AG04450 (cell line): ENCODE measurements around the gene XYLB. TPM values are rescaled to one million over a fixed set of nuclear protein-coding genes. Genes with fewer than 3 reads are reported as not detected.

Experiments used
- CTCF ChIA-PET: fragments of 300-600, 350-600 bp; formaldehyde crosslinking; extraction: SDS; loops from one replicate; lab custom pipeline; 2022; ENCODE audit warnings: antibody characterized with exemption, inconsistent platforms; lab: Charles Lee
- POLR2A ChIA-PET: fragments of 350-600 bp; formaldehyde crosslinking; extraction: SDS; loops from one replicate; lab custom pipeline; 2021; ENCODE audit warnings: antibody characterized with exemption, inconsistent platforms; lab: Yijun Ruan, JAX
- DNase-seq: peaks from one replicate; pipeline ENCODE4 v3.0.0-alpha.2; 2011; ENCODE audit warnings: low read depth, low spot score
- H3K27ac ChIP-seq: one replicate; pipeline ENCODE4 v1.5.1; 2012; ENCODE audit warnings: low read depth, low read length, control low read depth
- H3K27me3 ChIP-seq: one replicate; pipeline ENCODE4 v1.6.0; 2012; ENCODE audit warnings: low read length; ENCODE audit not compliant: control insufficient read depth, insufficient read depth
- H3K4me3 ChIP-seq: 2 replicates; pipeline ENCODE4 v1.5.1; 2011; ENCODE audit warnings: mild to moderate bottlenecking, low read depth, low read length, control low read depth
- H3K9me3 ChIP-seq: 2 replicates; pipeline ENCODE4 v1.5.1; 2012; ENCODE audit warnings: low read length; ENCODE audit not compliant: control insufficient read depth, insufficient read depth
- CTCF ChIP-seq: IDR thresholded peaks from 2 replicates; pipeline ENCODE4 v1.5.1; 2011; ENCODE audit warnings: low read depth, low read length, control low read depth, inconsistent platforms
- polyA plus RNA-seq: library from polyadenylated mRNA; depleted of rRNA; stranded (reverse); fragments of >200 nt; gene quantifications from 2 replicates; pipeline ENCODE4 v1.2.3, GENCODE V29; 2011

The XYLB gene
- polyA plus RNA-seq, 1 experiment = 4.0 TPM

- no peak for DNase-seq
- TF ChIP-seq CTCF = no peak
- no peak overlapping the region for H3K27ac ChIP-seq
- ChIA-PET CTCF (no interaction called here), POLR2A (no interaction called here)
- peaks cover 3% of the 10 kb centered on the region for H3K27me3 ChIP-seq
- H3K9me3 ChIP-seq = peaks cover 10% of the 10 kb centered on the region
- H3K4me3 ChIP-seq = no peak overlapping the region
Measured at GRCh38 chr3:38325256-38325655, 21.3 kb upstream of the XYLB start.

- Histone ChIP-seq H3K27ac (no peak overlapping the region), H3K9me3 (peaks cover 10% of the 10 kb centered on the region), H3K27me3 (peaks cover 3% of the 10 kb centered on the region), H3K4me3 (no peak overlapping the region)
- POLR2A ChIA-PET = no interaction called here
- no peak for TF ChIP-seq CTCF
- CTCF ChIA-PET = no interaction called here
- DNase-seq = no peak
Measured at GRCh38 chr3:38327335-38328009, 19.1 kb upstream of the XYLB start.

GRCh38 chr3:38331257-38332022 lies 15.1 kb upstream of the XYLB start:
- peaks cover 3% of the 10 kb centered on the region for H3K27me3 ChIP-seq
- H3K9me3 ChIP-seq = peaks cover 5% of the 10 kb centered on the region
- DNase-seq = no peak
- POLR2A ChIA-PET = no interaction called here
- CTCF ChIA-PET = interaction anchor here (0.7 to 3.7 kb wide), 3 partner anchors 15 to 516 kb away, joined by 3 to 17 read pairs (median 3); partner anchors contain the start of gene XYLB
- no peak for TF ChIP-seq CTCF
- no peak overlapping the region for H3K27ac ChIP-seq
- no peak overlapping the region for H3K4me3 ChIP-seq

GRCh38 chr3:38332201-38332600 lies 14.4 kb upstream of the XYLB start:
- no peaks in the 10 kb centered on the region; the same call in 1 of the 2 replicates for H3K9me3 ChIP-seq
- CTCF ChIA-PET = interaction anchor here (1.4 to 3.7 kb wide), 2 partner anchors 14 to 148 kb away, joined by 3 to 17 read pairs; partner anchors contain the start of gene XYLB
- POLR2A ChIA-PET = no interaction called here
- H3K27ac ChIP-seq = no peak overlapping the region
- TF ChIP-seq CTCF = no peak
- no peak for DNase-seq
- peaks cover 3% of the 10 kb centered on the region for H3K27me3 ChIP-seq
- no peak overlapping the region for H3K4me3 ChIP-seq
